Body of pancreas (tissue), 4 donors: ENCODE measurements around the gene ATP1A2.

Experiments used
- POLR2A ChIP-seq, 3 donors: fragments of 450-650 bp; IDR thresholded peaks; one replicate each; pipeline ENCODE4 v1.6.1; 2016; ENCODE audit warnings: antibody characterized with exemption in 3 of 3, mild to moderate bottlenecking in 2 of 3
- TF ChIP-seq, protein P1 (sequence below), 7 experiments: fragments of 450-650 bp in 4 of 7; fragments of 200-600 bp in 3 of 7; sonication (generic) in 3 of 7; IDR thresholded peaks; one replicate each; pipeline ENCODE4 v1.5.1; 2016 to 2019; ENCODE audit warnings: antibody characterized with exemption in 7 of 7

- TF ChIP-seq, protein P1, sequence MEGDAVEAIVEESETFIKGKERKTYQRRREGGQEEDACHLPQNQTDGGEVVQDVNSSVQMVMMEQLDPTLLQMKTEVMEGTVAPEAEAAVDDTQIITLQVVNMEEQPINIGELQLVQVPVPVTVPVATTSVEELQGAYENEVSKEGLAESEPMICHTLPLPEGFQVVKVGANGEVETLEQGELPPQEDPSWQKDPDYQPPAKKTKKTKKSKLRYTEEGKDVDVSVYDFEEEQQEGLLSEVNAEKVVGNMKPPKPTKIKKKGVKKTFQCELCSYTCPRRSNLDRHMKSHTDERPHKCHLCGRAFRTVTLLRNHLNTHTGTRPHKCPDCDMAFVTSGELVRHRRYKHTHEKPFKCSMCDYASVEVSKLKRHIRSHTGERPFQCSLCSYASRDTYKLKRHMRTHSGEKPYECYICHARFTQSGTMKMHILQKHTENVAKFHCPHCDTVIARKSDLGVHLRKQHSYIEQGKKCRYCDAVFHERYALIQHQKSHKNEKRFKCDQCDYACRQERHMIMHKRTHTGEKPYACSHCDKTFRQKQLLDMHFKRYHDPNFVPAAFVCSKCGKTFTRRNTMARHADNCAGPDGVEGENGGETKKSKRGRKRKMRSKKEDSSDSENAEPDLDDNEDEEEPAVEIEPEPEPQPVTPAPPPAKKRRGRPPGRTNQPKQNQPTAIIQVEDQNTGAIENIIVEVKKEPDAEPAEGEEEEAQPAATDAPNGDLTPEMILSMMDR (IDR thresholded peaks at IDR 0.05): no peak
- TF ChIP-seq POLR2A (IDR thresholded peaks at IDR 0.05): no peak
Observed at GRCh38 chr1:160129966-160130365, 14.4 kb downstream of the ATP1A2 start.
